Measurements from ENCODE around the gene ADCY5. TPM values are rescaled to one million over a fixed set of nuclear protein-coding genes. Genes with fewer than 3 reads are reported as not detected.
A peak's percentile ranks its signal among the peaks of the same experiment; 100 is the strongest.
"Not testable (repeated sequence)": the region's sequence is repeated elsewhere in the genome, so short reads cannot be mapped to it uniquely, and the experiment has no call there.

ADCY5 gene
- total RNA-seq, 2 donors from 2014 or later: 3.9 to 5.2 TPM

DNA sequence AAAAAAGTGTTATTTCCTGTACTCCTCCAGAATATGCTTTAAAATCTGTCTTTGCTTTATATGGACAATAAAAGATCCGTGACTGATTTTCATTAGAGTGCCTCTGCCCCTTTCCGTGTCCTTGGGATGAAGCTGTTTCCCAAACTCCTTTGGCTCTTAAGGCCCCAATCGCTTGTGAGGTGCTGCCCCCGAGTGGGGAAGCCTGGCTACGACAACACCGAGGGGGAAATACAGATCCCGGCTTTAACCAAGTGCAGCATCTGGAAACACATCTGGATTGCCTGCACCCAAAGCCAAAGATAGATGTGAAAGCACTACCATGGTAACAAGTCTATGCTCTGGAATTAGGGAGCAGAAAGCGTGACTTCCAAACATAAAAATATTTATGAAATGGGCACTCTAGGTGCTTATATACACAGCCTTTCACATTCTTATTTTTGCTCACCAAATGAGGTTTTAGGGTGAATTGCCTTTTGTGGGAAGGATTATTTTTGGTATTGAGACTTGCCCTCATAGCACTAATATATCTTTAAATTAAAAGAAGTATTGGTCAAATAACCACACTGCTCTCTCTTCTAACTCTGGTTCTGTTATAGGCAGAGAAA lies 40.6 kb upstream of the ADCY5 start:
- TF ChIP-seq, protein P1, sequence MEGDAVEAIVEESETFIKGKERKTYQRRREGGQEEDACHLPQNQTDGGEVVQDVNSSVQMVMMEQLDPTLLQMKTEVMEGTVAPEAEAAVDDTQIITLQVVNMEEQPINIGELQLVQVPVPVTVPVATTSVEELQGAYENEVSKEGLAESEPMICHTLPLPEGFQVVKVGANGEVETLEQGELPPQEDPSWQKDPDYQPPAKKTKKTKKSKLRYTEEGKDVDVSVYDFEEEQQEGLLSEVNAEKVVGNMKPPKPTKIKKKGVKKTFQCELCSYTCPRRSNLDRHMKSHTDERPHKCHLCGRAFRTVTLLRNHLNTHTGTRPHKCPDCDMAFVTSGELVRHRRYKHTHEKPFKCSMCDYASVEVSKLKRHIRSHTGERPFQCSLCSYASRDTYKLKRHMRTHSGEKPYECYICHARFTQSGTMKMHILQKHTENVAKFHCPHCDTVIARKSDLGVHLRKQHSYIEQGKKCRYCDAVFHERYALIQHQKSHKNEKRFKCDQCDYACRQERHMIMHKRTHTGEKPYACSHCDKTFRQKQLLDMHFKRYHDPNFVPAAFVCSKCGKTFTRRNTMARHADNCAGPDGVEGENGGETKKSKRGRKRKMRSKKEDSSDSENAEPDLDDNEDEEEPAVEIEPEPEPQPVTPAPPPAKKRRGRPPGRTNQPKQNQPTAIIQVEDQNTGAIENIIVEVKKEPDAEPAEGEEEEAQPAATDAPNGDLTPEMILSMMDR (conservative IDR thresholded peaks at IDR 0.05): peak; percentile 96
- no peaks in the 10 kb centered on the region for H3K9me3 Mint-ChIP-seq
- Histone ChIP-seq H3K4me3 (ENCODE audit: low read length) (no peak overlapping the region), H3K4me1 (ENCODE audit: control insufficient read depth, insufficient read depth, low read length) (no peaks in the 10 kb centered on the region), H3K36me3 (ENCODE audit: control insufficient read depth, insufficient read depth, low read length) (peaks cover 34% of the 10 kb centered on the region), H3K9me3 (ENCODE audit: control insufficient read depth, low read length) (no peaks in the 10 kb centered on the region), H3K9ac (ENCODE audit: extremely low read depth, low read length, poor library complexity, severe bottlenecking) (no peak overlapping the region), H3K27me3 (ENCODE audit: control insufficient read depth, insufficient read depth, low read length, poor library complexity, severe bottlenecking) (no peaks in the 10 kb centered on the region), H3K27ac (ENCODE audit: low read depth, low read length) (no peak overlapping the region)
- H3K4me1 Mint-ChIP-seq: no peaks in the 10 kb centered on the region
- no peak overlapping the region for H3K4me3 Mint-ChIP-seq
- no peak overlapping the region for H3K27ac Mint-ChIP-seq
- peaks cover 19% of the 10 kb centered on the region for H3K36me3 Mint-ChIP-seq (ENCODE audit: low read depth)
- peak; percentile 94 for DNase-seq
- WGBS, 2 experiments (ENCODE audit: insufficient coverage in 1 of 2, insufficient read length in 1 of 2): 16% methylated on average over 7 to 8 of the region's 8 CpGs
- H3K27me3 Mint-ChIP-seq (ENCODE audit: insufficient read depth): peaks cover 11% of the 10 kb centered on the region

- WGBS, 2 experiments (ENCODE audit: insufficient coverage in 1 of 2, insufficient read length in 1 of 2): 90 to 92% methylated on average over 4 to 5 of the region's 5 CpGs
- Mint-ChIP-seq H3K36me3 (ENCODE audit: low read depth) (peaks cover 16% of the 10 kb centered on the region), H3K9me3 (no peaks in the 10 kb centered on the region), H3K27ac (no peak overlapping the region), H3K27me3 (ENCODE audit: insufficient read depth) (peaks cover 13% of the 10 kb centered on the region), H3K4me1 (no peaks in the 10 kb centered on the region), H3K4me3 (no peak overlapping the region)
- H3K36me3 ChIP-seq (ENCODE audit: control insufficient read depth, insufficient read depth, low read length): peaks cover 27% of the 10 kb centered on the region
- no peak for DNase-seq
- H3K27me3 ChIP-seq (ENCODE audit: control insufficient read depth, insufficient read depth, low read length, poor library complexity, severe bottlenecking): no peaks in the 10 kb centered on the region
- TF ChIP-seq, protein P1 (conservative IDR thresholded peaks at IDR 0.05): no peak
- no peak overlapping the region for H3K4me3 ChIP-seq (ENCODE audit: low read length)
- no peaks in the 10 kb centered on the region for H3K9me3 ChIP-seq (ENCODE audit: control insufficient read depth, low read length)
- H3K9ac ChIP-seq (ENCODE audit: extremely low read depth, low read length, poor library complexity, severe bottlenecking): no peak overlapping the region
- no peaks in the 10 kb centered on the region for H3K4me1 ChIP-seq (ENCODE audit: control insufficient read depth, insufficient read depth, low read length)
- no peak overlapping the region for H3K27ac ChIP-seq (ENCODE audit: low read depth, low read length)
Measured at GRCh38 chr3:123488645-123489347, 39.9 kb upstream of the ADCY5 start.

DNA sequence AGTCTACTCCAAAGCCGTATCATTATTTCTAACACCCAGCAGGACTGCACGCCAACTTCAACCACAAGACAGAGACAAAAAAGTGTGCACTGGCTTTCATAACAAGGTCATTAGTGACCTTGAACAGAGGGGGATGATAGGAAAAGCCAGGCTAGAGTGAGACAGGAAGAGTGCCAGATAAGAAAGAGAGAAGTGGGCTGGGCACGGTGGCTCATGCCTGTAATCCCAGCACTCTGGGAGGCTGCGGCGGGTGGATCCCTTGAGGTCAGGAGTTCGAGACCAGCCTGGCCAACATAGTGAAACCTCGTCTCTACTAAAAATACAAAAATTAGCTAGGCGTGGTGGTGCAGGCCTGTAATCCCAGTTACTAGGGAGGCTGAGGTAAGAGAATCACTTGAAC lies 38.2 kb upstream of the ADCY5 start:
- H3K4me1 Mint-ChIP-seq; H3K27me3 ChIP-seq (ENCODE audit: control insufficient read depth, insufficient read depth, low read length, poor library complexity, severe bottlenecking); H3K4me3 ChIP-seq (ENCODE audit: low read length); DNase-seq; H3K4me3 Mint-ChIP-seq; H3K27ac ChIP-seq (ENCODE audit: low read depth, low read length); H3K9me3 Mint-ChIP-seq; H3K27ac Mint-ChIP-seq; H3K9me3 ChIP-seq (ENCODE audit: control insufficient read depth, low read length); H3K9ac ChIP-seq (ENCODE audit: extremely low read depth, low read length, poor library complexity, severe bottlenecking); H3K4me1 ChIP-seq (ENCODE audit: control insufficient read depth, insufficient read depth, low read length): not testable (repeated sequence)
- Mint-ChIP-seq H3K27me3 (ENCODE audit: insufficient read depth) (peaks cover 14% of the 10 kb centered on the region), H3K36me3 (ENCODE audit: low read depth) (peaks cover 11% of the 10 kb centered on the region)
- peaks cover 18% of the 10 kb centered on the region for H3K36me3 ChIP-seq (ENCODE audit: control insufficient read depth, insufficient read depth, low read length)
- WGBS, 2 experiments (ENCODE audit: insufficient coverage in 1 of 2, insufficient read length in 1 of 2): 95 to 96% methylated on average over 3 to 8 of the region's 8 CpGs
